ENCODE data around the gene PEX5L. TPM values are rescaled to one million over a fixed set of nuclear protein-coding genes. Genes with fewer than 3 reads are reported as not detected.
"Not testable (repeated sequence)": the region's sequence is repeated elsewhere in the genome, so short reads cannot be mapped to it uniquely, and the experiment has no call there.

Gene PEX5L
- total and polyA plus RNA-seq, 2 donors (not counting 1 experiment from before 2014, with no cell fraction given) = 0.52 to 5.9 TPM

DNA sequence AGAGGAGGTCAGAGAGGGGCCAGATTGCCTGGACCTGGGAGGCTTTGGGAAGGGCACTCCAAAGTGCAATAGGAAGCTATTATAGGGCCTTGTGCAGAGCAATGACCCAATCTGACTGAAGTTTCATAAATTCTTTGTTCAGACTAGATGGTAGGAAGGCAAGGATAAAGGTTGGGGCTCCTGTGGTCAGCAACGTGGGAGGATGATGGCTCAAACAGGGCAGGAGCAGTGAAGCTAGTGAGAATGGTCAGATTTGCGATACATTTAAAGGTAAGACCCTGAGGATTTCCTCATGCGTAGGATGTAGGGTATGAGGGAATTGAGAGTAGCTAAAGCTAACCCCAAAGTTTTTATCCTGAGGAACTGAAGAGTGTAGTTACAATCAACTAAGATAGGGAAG, 244.9 kb downstream of the PEX5L start:
- DNase-seq (ENCODE audit: low read depth in 2 of 2) = no peak
- Histone ChIP-seq H4K20me1 (ENCODE audit: control insufficient read depth, extremely low read depth, insufficient read depth, low read length) (no peaks in the 10 kb centered on the region), H2AFZ (ENCODE audit: low read length) (no peak overlapping the region), H3K4me3 (replicated peaks in 1 of 4; ENCODE audit: control extremely low read depth in 1 of 4, insufficient read depth in 1 of 4, low read depth in 3 of 4, low read length in 4 of 4) (no peak overlapping the region), H3K4me2 (ENCODE audit: extremely low read depth, insufficient read depth, low read length) (no peak overlapping the region), H3K27me3 (ENCODE audit: control insufficient read depth, insufficient read depth, low read length) (no peaks in the 10 kb centered on the region), H3K9ac (ENCODE audit: insufficient read depth, low read length) (no peak overlapping the region), H3K79me2 (ENCODE audit: control insufficient read depth, insufficient read depth, low read length) (no peaks in the 10 kb centered on the region), H3K36me3 (ENCODE audit: control insufficient read depth, insufficient read depth, low read length) (no peaks in the 10 kb centered on the region), H3K9me3 (ENCODE audit: control insufficient read depth, insufficient read depth, low read depth, low read length) (no peaks in the 10 kb centered on the region), H3K27ac (ENCODE audit: insufficient read depth, low read length) (no peak overlapping the region), H3K4me1 (ENCODE audit: control insufficient read depth, extremely low read depth, insufficient read depth, low read length) (no peaks in the 10 kb centered on the region)
- no peak for TF ChIP-seq EZH2 (IDR thresholded peaks at IDR 0.05; ENCODE audit: low read length, missing control alignments)
- TF ChIP-seq, protein P1, sequence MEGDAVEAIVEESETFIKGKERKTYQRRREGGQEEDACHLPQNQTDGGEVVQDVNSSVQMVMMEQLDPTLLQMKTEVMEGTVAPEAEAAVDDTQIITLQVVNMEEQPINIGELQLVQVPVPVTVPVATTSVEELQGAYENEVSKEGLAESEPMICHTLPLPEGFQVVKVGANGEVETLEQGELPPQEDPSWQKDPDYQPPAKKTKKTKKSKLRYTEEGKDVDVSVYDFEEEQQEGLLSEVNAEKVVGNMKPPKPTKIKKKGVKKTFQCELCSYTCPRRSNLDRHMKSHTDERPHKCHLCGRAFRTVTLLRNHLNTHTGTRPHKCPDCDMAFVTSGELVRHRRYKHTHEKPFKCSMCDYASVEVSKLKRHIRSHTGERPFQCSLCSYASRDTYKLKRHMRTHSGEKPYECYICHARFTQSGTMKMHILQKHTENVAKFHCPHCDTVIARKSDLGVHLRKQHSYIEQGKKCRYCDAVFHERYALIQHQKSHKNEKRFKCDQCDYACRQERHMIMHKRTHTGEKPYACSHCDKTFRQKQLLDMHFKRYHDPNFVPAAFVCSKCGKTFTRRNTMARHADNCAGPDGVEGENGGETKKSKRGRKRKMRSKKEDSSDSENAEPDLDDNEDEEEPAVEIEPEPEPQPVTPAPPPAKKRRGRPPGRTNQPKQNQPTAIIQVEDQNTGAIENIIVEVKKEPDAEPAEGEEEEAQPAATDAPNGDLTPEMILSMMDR (conservative IDR thresholded peaks at IDR 0.05 in 1 of 2, IDR thresholded peaks at IDR 0.05 in 1 of 2; ENCODE audit: low read depth in 1 of 2, low read length in 2 of 2) = no peak

DNA sequence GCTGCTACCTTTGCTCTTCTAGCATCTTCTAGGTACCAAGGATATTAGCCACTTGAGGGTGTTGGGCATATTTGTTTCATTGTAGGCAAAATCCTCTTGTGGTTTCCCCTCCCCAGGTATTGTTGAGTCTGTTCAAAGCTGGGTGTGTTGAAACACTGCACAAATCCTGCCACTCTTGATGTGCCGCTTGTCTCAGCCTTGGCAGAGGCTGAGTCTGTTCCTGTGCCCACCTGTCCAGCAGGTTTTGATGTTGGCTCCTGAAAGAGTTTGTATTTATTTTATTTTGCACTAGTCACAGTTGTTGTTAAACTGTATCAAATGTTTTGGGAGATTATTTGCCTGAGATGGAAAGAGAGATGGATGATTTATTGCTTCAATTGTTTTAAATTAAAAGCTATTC, 247.7 kb downstream of the PEX5L start:
- Histone ChIP-seq H4K20me1 (ENCODE audit: control insufficient read depth, extremely low read depth, insufficient read depth, low read length) (no peaks in the 10 kb centered on the region), H3K4me2 (ENCODE audit: extremely low read depth, insufficient read depth, low read length) (no peak overlapping the region), H3K9me3 (ENCODE audit: control insufficient read depth, insufficient read depth, low read depth, low read length) (no peaks in the 10 kb centered on the region), H3K27me3 (ENCODE audit: control insufficient read depth, insufficient read depth, low read length) (no peaks in the 10 kb centered on the region), H3K36me3 (ENCODE audit: control insufficient read depth, insufficient read depth, low read length) (no peaks in the 10 kb centered on the region), H3K9ac (ENCODE audit: insufficient read depth, low read length) (no peak overlapping the region), H3K4me3 (replicated peaks in 1 of 4; ENCODE audit: control extremely low read depth in 1 of 4, insufficient read depth in 1 of 4, low read depth in 3 of 4, low read length in 4 of 4) (no peak overlapping the region), H3K27ac (ENCODE audit: insufficient read depth, low read length) (no peak overlapping the region), H3K79me2 (ENCODE audit: control insufficient read depth, insufficient read depth, low read length) (no peaks in the 10 kb centered on the region), H3K4me1 (ENCODE audit: control insufficient read depth, extremely low read depth, insufficient read depth, low read length) (no peaks in the 10 kb centered on the region), H2AFZ (ENCODE audit: low read length) (no peak overlapping the region)
- no peak for DNase-seq (ENCODE audit: low read depth in 2 of 2)
- TF ChIP-seq, protein P1 (conservative IDR thresholded peaks at IDR 0.05 in 1 of 2, IDR thresholded peaks at IDR 0.05 in 1 of 2; ENCODE audit: low read depth in 1 of 2, low read length in 2 of 2) = no peak
- no peak for TF ChIP-seq EZH2 (IDR thresholded peaks at IDR 0.05; ENCODE audit: low read length, missing control alignments)

DNA sequence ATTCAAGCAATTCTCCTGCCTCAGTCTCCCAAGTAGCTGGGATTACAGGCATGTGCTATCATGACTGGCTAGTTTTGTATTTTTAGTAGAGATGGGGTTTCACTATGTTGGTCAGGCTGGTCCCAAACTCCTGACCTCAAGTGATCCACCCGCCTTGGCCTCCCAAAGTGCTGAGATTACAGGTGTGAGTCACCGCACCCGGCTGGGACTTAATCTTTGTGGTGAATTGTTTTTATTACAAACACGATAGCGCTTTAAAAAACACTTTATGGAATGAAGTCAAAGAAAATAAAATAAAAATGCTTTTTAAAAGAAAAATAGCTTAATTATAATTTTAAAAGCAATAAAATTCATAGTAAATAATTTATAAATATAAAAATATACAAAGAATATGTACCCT, 253.9 kb downstream of the PEX5L start:
- not testable (repeated sequence) for H3K27me3 ChIP-seq (ENCODE audit: control insufficient read depth, insufficient read depth, low read length); H3K9ac ChIP-seq (ENCODE audit: insufficient read depth, low read length); H3K36me3 ChIP-seq (ENCODE audit: control insufficient read depth, insufficient read depth, low read length); H3K27ac ChIP-seq (ENCODE audit: insufficient read depth, low read length); H4K20me1 ChIP-seq (ENCODE audit: control insufficient read depth, extremely low read depth, insufficient read depth, low read length); H3K9me3 ChIP-seq (ENCODE audit: control insufficient read depth, insufficient read depth, low read depth, low read length); H3K4me3 ChIP-seq (replicated peaks in 1 of 4; ENCODE audit: control extremely low read depth in 1 of 4, insufficient read depth in 1 of 4, low read depth in 3 of 4, low read length in 4 of 4); H3K79me2 ChIP-seq (ENCODE audit: control insufficient read depth, insufficient read depth, low read length); H3K4me1 ChIP-seq (ENCODE audit: control insufficient read depth, extremely low read depth, insufficient read depth, low read length); H2AFZ ChIP-seq (ENCODE audit: low read length); H3K4me2 ChIP-seq (ENCODE audit: extremely low read depth, insufficient read depth, low read length)
- peak in 1 of 2 donors; percentile 38 for DNase-seq (ENCODE audit: low read depth in 2 of 2)

Measured in fibroblast of lung (primary cell).